ENCODE measurements around the gene SESN3.
"Not testable (repeated sequence)": the region's sequence is repeated elsewhere in the genome, so short reads cannot be mapped to it uniquely, and the experiment has no call there.

Gene SESN3

GRCh38 chr11:95251896-95252295, 20.9 kb upstream of the SESN3 start:
- not testable (repeated sequence) for DNase-seq

- no peak for DNase-seq
Observed at GRCh38 chr11:95248666-95249467, 17.9 kb upstream of the SESN3 start.

- no peak for DNase-seq
Observed at GRCh38 chr11:95247883-95248282, 16.9 kb upstream of the SESN3 start.

- DNase-seq: no peak
Observed at GRCh38 chr11:95247127-95247684, 16.2 kb upstream of the SESN3 start.

- no peak for DNase-seq
Observed at GRCh38 chr11:95245581-95245980, 14.6 kb upstream of the SESN3 start.

GRCh38 chr11:95245038-95245437, 14.0 kb upstream of the SESN3 start:
- no peak for DNase-seq

DNA sequence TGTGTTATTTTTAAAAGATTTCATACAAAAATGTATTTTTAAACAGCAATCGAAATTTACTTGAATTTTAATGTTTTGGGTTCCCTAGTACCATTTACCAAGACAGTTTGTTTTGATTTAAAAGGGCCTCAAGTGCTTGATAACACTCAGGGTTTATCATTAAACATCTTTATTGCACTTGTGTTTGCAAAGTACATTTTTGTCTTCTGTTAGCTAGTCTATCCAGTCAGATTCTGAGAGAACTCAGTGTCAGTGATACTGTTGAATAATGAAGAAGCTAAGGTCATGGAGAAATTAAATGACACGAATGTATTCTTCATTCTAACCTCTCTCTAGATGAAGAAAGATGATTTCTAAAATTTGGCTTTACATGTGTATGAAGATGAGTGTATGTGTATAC, 12.7 kb upstream of the SESN3 start:
- DNase-seq: no peak

DNA sequence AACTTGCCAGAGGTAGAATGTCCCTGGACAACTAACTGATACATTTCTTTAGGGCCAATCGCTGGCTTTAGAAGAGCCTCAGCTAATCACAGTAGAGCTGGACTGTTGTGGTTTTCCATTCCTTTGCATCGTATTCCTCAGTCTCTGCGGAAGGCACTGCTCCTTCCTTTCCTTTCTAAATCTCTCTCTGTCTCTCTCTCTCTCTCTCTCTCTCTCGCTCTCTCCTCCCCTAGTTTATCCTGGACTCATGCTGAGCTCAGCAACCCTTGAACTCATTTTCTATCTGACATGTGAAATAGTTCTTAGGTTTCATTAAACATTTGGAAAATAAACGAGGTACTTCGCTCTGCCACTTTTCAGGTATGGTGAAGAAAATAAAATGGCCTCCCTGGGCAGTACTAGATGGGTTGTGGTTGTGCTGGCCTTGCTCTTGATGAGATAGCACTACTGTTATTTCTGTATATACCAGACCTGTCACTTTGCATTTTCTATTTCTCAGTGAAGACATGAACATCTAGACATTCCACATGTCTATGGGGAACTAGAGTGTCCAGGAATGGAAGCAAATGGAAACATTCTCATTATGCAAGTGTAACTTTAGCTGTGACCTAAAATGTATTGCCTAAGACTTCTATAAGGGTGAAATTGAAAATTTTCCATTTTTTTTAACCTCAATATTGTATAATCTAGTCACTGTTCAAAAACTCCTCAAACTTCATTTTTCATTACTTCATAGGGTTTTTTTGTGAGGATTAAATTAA, 12.0 kb upstream of the SESN3 start:
- DNase-seq: no peak

DNA sequence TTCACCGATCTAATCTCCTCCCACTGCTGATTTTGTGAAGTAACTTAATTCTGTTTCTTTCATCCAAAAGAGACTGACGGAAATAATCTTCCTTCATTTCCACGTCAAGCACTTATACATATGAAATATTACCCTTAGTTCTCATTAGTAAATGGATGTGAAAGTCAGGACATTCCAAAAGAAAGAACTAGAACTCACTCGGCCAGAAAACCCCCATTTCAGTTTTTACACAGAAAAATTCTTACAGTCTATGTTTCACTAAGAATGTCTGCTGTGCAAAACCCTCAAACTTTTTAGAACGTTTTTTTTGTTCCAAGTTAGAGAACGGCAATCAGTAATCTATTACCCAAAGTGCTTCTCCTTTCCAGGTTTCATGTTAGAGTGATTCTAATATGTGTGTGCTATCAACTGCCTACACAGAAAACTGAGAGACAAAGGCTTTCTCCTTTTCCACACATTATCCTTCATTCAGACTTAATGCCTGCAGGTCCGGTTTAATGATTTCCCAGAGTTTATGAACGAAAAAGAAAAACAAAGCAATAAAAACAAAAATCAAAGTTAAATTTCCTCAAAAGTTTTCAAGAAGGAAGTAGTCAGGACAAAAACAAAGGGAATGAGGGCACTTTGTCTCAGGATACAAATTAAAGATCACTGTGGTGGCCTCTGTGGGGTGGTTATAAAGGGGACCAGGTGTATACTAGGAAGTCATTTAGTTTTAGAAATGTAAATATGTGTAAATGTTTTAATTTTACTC, 11.3 kb upstream of the SESN3 start:
- DNase-seq: no peak

DNA sequence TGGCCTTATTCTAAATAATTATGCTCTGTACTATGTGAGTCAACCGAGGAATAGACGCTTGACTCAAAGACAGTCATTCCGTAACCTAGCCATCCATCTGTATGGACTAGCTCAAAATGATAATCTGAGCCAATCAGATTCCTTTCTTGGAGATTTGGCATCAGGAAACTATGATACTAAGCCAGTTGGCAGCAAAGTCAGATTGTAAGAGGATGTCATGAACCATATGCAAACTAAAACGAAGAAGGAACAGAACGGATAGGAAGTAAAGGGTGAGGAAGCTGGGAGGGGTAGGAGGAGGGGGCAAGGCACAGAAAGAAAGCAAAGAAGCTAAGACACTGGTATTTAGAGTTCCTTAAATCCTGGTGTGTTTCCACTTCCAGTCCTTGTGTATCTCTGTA, 10.7 kb upstream of the SESN3 start:
- no peak for DNase-seq

- DNase-seq: no peak
Observed at GRCh38 chr11:95239871-95240649, 9.1 kb upstream of the SESN3 start.

DNA sequence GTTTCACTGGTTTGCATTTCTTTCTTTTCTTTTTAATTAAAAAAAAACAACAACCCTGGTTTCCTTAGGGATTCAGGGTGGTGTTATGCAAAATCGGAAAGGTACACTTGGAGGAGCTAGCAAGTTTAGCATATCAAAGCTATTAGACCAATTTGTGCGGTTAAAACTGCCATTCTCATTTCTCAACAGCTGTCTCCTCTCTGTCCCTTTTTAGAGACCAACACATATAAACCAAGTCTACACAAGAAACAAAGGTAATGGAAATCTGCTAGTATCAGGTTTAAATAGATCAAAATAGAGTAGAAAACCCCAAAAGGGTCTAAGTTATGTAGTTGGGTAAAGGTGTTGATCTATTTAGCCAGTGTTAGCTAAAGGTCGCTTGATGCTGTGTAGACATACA, 1.7 kb upstream of the SESN3 start:
- DNase-seq: no peak

DNA sequence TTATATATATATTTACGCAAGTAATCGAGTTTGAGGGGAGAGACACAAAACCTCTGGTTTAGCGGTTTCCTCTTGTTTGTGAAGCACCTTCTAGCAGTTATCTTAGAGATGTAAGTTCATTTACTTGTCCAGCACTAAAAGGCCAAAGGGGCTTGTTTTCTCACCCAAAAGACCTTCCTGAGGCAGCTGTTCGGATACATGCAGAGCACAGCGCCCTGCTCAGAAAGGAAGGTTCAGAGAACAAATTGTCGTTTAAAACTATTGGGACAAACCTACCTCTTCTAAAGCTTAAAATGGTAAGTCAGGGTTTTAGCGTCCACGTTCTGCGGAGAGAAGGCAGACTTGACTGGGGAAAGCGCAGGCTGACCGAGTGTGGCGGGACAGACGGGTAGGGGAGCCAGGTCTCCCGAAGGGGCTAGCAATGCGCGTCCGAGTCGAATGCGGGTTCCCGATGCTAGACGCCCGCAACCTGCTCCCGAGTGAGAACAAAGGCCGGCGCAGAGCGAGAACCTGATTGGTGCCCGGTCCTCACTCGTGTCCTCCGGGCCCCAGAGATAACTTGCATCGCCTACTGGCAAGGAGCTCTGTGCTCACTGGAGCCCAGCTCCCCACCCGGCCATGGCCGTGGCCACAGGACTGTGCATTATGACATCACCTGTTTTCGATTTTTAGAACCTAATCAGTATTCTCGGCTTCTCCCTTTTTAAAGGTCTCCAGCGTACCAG, 1.0 kb upstream of the SESN3 start:
- DNase-seq: peak; percentile 84

DNA sequence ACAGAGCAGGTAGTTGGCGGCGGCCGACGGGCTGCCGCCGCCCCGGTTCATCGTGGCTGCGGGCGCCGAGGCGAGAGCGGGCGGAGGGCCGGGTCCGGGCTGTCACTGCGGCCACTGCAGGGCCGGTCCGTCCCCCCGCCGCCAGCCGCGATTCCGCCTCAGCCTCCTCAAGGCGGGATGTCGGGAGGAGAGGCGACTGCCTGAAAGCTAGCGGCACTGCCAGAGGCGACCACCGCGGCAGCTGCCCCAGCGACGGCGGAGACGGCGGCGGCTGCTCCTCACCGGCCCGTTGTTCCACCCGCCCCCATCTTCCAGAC, 234 bp downstream of the SESN3 start:
- no peak for DNase-seq

DNA sequence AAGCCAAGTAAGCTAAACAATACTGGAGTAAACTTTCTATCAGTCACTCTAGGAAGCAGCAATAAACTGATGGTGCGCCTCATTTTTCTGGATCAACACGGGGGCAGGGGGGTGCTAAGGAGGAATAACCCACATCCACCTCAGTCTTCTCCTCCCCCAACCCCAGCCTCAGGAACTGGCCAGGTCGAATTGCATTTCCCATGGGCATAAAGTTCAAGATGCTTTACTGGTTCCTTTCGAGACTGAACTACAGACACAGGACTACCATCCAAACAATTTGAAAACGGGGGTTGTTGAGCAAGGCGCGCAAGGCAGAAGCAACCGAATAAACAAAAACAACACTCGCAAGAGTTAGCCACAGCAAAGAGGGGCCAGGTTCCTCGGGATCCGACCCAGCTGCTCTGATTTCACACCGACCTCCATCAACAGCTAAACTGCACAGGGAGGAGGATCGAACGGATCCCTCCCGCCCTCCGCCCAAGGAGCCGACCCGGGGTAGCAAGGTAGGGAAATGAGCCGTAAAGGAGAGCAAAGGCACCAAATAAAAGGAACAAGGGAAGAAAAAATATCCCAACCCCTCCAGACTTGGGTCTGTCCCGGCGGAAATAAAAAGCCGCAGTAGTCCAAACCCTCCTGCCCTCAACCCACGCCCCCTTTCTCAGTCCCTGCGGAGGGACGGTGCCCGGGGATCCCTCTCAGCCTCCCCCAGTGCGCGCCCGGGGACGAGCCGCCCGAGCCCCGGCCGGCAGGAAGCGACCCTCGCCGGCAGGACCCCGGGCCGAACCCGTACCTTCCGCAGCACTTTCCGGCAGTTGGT, 801 bp downstream of the SESN3 start:
- DNase-seq: no peak

GRCh38 chr11:95229199-95229992, 1.6 kb downstream of the SESN3 start:
- DNase-seq: peak; percentile 22

DNA sequence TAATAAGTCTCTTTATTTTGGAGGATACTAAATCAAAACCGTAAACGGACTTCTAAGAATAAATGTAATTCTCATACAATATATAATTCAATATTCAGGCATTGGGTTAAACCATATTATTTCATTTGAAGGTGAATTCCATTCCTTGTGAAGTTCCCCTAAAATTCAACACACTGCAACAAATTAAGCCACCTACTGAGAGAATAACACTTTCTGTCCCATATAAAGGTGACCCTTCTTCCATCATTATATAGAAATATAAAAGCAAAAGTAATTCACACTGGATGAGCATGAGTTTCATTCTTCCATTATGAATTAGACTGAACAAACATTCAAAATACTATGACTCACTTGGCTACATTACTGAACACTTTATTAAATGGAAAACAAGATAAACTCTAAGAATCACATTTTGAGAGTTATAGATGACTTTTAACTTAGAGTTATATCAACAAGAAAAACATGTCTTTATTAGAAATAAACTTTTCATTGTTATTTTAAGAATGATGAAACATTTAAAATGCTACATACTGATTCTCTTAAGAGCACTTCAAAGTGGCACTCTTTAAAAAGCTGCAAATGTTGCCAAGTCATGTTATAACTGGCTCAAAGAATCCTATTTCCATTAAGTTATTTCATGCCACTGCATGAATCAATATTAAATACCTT, 2.8 kb downstream of the SESN3 start:
- no peak for DNase-seq

DNA sequence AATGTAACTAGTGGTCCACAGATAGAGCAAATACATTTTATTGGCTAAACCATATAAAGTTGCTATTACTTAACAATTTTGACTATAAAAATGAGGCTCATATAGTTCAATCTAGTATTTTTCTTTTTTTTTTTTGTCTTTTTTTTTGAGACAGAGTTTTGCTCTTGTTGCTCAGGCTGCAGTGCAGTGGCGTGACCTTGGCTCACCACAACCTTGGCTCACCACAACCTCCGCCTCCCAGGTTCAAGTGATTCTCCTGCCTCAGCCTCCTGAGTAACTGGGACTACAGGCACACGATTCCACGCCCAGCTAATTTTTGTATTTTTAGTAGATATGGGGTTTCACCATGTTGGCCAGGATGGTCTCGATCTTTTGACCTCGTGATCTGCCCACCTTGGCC, 3.9 kb downstream of the SESN3 start:
- not testable (repeated sequence) for DNase-seq

- no peak for DNase-seq
Observed at GRCh38 chr11:95222817-95223216, 8.2 kb downstream of the SESN3 start.

DNA sequence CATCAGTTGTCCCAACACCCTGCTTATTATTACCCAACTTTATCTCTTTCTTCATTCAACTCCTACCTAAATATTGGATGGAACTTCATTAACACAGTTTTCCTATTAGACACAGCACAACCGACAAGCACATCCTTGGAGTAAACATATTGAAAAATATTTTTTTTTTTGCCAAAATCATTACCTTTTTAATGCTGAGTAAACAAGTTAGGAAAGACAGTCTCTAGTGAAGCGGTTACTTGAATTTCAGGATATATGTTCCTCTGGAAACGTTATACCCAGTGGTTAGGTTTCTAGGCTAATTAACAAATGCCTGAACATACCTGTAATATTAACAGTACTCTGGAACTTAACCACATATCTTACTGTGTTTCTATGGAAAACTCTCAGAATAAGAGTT, 11.4 kb downstream of the SESN3 start:
- DNase-seq: no peak

Measured in SHP77 treated with DMSO at 0.1 percent for 48 hours (cell line).